Measurements from ENCODE around the gene PDE3A.

DNA sequence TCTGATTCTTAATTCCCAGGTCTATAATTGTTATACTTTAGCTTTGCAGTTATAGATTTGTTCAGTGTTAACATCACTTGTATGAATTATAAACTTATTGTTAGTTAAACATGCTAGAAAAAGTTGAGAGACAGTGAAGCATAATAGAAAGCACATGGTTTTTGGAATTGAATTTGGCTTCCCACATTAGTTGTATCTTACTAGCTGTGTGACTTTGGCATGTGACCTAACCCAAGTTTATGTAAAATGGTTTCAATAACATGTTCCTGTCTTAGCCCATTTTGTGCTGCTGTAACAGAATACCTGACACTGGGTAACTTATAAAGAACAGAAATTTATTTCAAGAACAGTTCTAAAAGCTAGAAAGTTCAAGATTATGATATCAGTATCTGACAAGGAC lies 146.3 kb downstream of the PDE3A start:
- TF ChIP-seq POLR2A (IDR thresholded peaks at IDR 0.05) (no peak), EP300 (IDR thresholded peaks at IDR 0.05) (no peak), POLR2AphosphoS5 (IDR thresholded peaks at IDR 0.05) (no peak)
- TF ChIP-seq, protein P1, sequence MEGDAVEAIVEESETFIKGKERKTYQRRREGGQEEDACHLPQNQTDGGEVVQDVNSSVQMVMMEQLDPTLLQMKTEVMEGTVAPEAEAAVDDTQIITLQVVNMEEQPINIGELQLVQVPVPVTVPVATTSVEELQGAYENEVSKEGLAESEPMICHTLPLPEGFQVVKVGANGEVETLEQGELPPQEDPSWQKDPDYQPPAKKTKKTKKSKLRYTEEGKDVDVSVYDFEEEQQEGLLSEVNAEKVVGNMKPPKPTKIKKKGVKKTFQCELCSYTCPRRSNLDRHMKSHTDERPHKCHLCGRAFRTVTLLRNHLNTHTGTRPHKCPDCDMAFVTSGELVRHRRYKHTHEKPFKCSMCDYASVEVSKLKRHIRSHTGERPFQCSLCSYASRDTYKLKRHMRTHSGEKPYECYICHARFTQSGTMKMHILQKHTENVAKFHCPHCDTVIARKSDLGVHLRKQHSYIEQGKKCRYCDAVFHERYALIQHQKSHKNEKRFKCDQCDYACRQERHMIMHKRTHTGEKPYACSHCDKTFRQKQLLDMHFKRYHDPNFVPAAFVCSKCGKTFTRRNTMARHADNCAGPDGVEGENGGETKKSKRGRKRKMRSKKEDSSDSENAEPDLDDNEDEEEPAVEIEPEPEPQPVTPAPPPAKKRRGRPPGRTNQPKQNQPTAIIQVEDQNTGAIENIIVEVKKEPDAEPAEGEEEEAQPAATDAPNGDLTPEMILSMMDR (IDR thresholded peaks at IDR 0.05), result no peak
